Fibroblast of pulmonary artery (primary cell): ENCODE measurements around the gene SLCO3A1.

Experiments
- DNase-seq: peaks from one replicate; pipeline ENCODE4 v3.0.0-alpha.2; 2010; ENCODE audit warnings: low read depth
- H3K4me3 ChIP-seq: replicated peaks from 2 replicates; pipeline ENCODE4 v1.5.1; 2011; ENCODE audit warnings: low read depth, mild to moderate bottlenecking, control low read depth, low read length, moderate library complexity
- CTCF ChIP-seq: IDR thresholded peaks from 2 replicates; pipeline ENCODE4 v1.5.1; 2011; ENCODE audit warnings: mild to moderate bottlenecking, control low read depth, low read length, inconsistent platforms; ENCODE audit errors: missing control alignments

The SLCO3A1 gene

GRCh38 chr15:92041371-92041770 is 187.9 kb downstream of the SLCO3A1 start:
- TF ChIP-seq CTCF: no peak
- H3K4me3 ChIP-seq: no peak overlapping the region
- no peak for DNase-seq

GRCh38 chr15:92043283-92043682 is 189.8 kb downstream of the SLCO3A1 start:
- DNase-seq: no peak
- no peak for TF ChIP-seq CTCF
- H3K4me3 ChIP-seq: no peak overlapping the region

- no peak overlapping the region for H3K4me3 ChIP-seq
- no peak for DNase-seq
- no peak for TF ChIP-seq CTCF
Measured at GRCh38 chr15:92044203-92044909, 190.8 kb downstream of the SLCO3A1 start.

GRCh38 chr15:92047900-92048299 is 194.4 kb downstream of the SLCO3A1 start:
- H3K4me3 ChIP-seq: no peak overlapping the region
- no peak for DNase-seq
- no peak for TF ChIP-seq CTCF

- TF ChIP-seq CTCF: no peak
- DNase-seq: no peak
- H3K4me3 ChIP-seq: no peak overlapping the region
Measured at GRCh38 chr15:92048739-92049138, 195.2 kb downstream of the SLCO3A1 start.

- TF ChIP-seq CTCF: no peak
- peak; percentile 6 for DNase-seq
- H3K4me3 ChIP-seq: no peak overlapping the region
Measured at GRCh38 chr15:92049290-92049989, 195.9 kb downstream of the SLCO3A1 start.
